ENCODE data around the gene ZDHHC19. TPM values are rescaled to one million over a fixed set of nuclear protein-coding genes. Genes with fewer than 3 reads are reported as not detected.
"Not testable (repeated sequence)": the region's sequence is repeated elsewhere in the genome, so short reads cannot be mapped to it uniquely, and the experiment has no call there.

Gene ZDHHC19, protein sequence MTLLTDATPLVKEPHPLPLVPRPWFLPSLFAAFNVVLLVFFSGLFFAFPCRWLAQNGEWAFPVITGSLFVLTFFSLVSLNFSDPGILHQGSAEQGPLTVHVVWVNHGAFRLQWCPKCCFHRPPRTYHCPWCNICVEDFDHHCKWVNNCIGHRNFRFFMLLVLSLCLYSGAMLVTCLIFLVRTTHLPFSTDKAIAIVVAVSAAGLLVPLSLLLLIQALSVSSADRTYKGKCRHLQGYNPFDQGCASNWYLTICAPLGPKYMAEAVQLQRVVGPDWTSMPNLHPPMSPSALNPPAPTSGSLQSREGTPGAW
- not detected for total RNA-seq
- polyA plus RNA-seq: not detected

DNA sequence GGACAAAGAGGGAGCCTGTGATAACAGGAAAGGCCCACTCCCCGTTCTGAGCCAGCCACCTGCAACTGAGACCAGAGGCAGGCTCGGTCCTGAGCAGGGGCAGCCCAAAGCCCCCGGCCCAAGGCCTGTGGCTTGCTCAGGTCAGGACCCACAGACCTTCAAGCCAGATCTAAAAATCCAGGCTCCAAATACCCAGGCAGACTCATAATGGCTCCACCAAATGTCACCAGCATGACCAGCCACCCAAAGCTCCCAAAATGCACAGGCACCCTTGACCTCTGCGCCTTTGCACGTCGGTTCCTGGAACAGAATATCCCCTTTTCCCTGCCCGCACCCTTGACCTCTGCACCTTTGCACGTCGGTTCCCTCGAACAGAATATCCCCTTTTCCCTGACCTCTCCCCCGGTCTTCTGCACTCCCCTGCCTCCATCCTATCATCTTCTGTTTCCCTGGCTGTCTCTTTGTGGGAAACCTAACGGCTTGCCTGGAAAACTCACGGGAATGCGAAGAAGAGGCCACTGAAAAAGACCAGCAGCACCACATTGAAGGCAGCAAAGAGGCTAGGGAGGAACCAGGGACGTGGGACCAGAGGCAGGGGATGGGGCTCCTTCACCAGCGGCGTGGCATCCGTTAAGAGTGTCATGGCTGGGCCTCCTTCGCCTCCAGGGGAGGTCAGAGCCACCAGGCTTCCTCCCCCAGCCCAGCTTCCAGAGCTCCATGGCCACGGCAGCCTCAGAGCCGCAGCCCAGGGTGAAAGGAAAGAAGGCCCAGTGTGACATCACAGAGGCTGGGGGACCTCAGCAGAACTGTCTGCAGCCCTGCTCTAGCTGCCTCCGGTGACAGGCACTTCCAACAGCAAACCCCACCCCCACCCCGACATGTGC is at the start of gene ZDHHC19:
Gene ZDHHC19 (minus strand): TSS at position 728 of the 884 bp plus-strand sequence. CDS start 85 bp downstream, at position 643.
- Histone ChIP-seq H3K4me1 (ENCODE audit: insufficient read depth) (no peaks in the 10 kb centered on the region), H3K36me3 (ENCODE audit: insufficient read depth) (no peaks in the 10 kb centered on the region), H3K27ac (ENCODE audit: low read depth) (no peak within 1 kb of the TSS), H3K4me3 (ENCODE audit: low read depth, low read length) (no peak within 1 kb of the TSS)
- no peak for DNase-seq (ENCODE audit: extremely low spot score)
- WGBS: 72% methylated on average over 23 of the region's 23 CpGs

DNA sequence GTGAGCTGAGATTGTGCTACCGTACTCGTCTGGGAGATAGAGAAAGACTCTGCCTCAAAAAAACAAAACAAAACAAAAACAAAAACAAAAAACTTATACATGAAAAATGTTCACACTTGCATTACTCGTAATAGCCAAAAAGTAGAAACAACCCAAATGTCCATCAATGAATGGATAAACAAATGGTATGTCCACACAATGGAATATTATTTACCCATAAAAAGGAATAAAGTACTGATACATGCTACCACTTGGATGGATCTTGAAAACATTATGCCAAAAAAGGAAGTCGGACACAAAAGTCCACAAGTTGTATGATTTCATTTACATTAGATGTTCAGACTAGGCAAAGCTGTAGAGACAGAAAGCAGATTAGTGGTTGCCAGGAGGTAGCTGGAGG is 49.6 kb upstream of the ZDHHC19 start:
- Histone ChIP-seq H3K4me3 (ENCODE audit: low read depth, low read length) (no peak overlapping the region), H3K4me1 (ENCODE audit: insufficient read depth) (no peaks in the 10 kb centered on the region), H3K36me3 (ENCODE audit: insufficient read depth) (peaks cover 4% of the 10 kb centered on the region), H3K27ac (ENCODE audit: low read depth) (no peak overlapping the region)
- no peak for DNase-seq (ENCODE audit: extremely low spot score)
- 97% methylated on average over 4 of the region's 4 CpGs for WGBS

DNA sequence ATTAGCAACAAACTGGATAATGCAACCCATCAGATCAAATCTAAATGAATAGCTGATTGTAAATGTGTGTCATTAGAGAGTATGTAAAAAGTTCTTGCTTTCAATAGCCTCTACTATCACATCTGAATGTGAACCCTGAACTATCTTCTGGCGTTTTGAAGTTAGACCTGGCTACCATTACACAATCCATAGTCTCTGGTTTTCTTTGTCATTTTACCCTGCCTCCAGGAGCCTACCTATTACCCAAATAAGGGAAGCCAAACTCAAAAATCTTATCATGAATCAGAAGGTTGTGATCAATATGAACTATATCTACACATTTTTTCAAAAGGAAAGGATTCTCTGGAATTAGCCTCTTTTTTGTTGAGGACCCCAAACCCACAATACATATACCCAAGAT is 44.6 kb upstream of the ZDHHC19 start:
- DNase-seq (ENCODE audit: extremely low spot score): no peak
- Histone ChIP-seq H3K36me3 (ENCODE audit: insufficient read depth) (peaks cover 2% of the 10 kb centered on the region), H3K4me3 (ENCODE audit: low read depth, low read length) (no peak overlapping the region), H3K4me1 (ENCODE audit: insufficient read depth) (no peaks in the 10 kb centered on the region), H3K27ac (ENCODE audit: low read depth) (no peak overlapping the region)
- 76% methylated on average over 1 of the region's 1 CpG for WGBS

DNA sequence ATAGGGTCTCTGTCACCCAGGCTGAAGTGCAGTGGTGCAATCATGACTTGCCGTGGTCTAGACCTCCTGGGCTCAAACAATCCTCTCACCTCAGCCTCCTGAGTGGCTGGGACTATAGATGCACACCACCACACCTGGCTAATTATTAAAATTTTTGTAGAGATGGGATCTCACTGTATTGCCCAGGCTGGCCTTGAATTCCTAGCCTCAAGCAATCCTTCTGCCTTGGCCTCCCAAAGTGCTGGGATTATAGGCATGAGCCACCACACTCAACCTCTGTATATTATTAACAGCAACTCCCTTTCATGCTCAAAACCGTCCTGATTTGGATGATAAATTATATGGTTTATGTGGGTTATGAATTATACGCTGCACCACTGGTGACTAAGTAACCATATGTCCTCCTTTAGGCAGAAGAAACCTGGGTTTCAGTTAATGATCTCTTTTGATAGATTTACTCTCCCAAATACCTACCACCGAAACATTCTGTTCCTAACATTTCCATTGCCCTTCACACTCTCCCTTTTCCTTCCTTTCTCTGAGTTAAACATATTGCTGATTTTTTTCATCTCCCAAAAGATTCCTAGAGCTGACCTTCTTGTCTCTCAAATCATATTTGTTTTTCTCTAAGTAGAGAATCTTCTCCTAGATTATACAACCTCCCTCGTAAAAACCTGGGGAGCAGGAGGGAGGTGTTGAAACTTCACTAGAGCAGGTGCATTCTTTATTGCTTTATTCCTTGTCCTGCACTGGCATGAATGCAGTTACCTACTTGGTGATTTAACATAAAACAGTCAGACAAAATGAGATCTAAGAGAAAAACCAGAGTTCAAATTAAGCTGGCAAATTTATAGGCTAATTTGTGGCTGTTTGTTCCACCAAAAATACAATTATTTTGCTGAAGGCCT is 43.4 kb upstream of the ZDHHC19 start:
- 68% methylated on average over 5 of the region's 5 CpGs for WGBS
- Histone ChIP-seq H3K27ac (ENCODE audit: low read depth) (no peak overlapping the region), H3K4me3 (ENCODE audit: low read depth, low read length) (no peak overlapping the region), H3K36me3 (ENCODE audit: insufficient read depth) (peaks cover 2% of the 10 kb centered on the region), H3K4me1 (ENCODE audit: insufficient read depth) (no peaks in the 10 kb centered on the region)
- DNase-seq (ENCODE audit: extremely low spot score): no peak

DNA sequence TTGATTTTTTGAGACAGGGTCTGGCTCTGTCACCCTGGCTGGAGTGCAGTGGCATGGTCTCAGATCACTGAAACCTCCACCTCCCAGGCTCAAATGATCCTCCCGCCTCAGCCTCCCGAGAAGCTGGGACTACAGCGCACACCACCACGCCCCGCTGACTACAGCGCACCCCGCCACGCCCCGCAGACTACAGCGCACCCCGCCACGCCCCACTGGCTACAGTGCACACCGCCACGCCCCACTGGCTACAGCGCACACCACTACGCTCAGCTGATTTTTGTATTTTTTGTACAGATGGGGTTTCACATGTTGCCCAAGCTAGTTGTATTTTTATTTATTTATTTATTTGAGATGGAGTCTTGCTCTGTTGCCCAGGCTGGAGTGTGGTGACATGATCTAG is 40.7 kb upstream of the ZDHHC19 start:
- 97% methylated on average over 16 of the region's 16 CpGs for WGBS
- H3K4me3 ChIP-seq (ENCODE audit: low read depth, low read length): no peak overlapping the region

DNA sequence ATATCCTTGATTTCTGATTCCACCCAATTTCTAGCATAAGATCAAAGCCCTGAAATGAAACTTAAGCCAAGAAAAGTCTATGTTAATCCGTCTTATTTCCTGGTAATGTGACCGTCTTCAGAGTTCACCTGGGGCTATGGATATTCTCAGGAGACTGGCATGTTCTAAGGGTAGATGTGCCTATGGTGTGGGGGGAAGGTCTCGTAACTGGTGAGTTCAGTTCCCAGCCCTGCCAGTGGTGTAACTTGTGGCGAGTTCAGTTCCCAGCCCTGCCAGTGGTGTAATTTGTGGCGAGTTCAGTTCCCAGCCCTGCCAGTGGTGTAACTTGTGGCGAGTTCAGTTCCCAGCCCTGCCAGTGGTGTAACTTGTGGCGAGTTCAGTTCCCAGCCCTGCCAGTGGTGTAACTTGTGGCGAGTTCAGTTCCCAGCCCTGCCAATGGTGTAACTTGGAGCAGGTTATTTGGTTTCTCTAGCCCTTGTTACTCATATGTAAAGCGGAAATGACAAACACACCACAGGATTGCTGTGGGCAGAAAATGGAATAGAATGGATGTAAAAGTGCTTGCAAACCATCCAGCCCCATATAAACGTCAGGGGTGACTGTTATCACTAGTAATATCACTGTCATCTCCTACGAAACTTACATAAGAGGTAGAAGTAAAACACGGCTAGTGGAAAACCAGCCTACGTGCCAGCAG is 35.6 kb upstream of the ZDHHC19 start:
- DNase-seq (ENCODE audit: extremely low spot score): no peak
- Histone ChIP-seq H3K4me3 (ENCODE audit: low read depth, low read length) (no peak overlapping the region), H3K36me3 (ENCODE audit: insufficient read depth) (peaks cover 2% of the 10 kb centered on the region), H3K4me1 (ENCODE audit: insufficient read depth) (no peaks in the 10 kb centered on the region), H3K27ac (ENCODE audit: low read depth) (no peak overlapping the region)
- 92% methylated on average over 13 of the region's 13 CpGs for WGBS

More for the DNA sequence above, 40.7 kb upstream of the ZDHHC19 start:
- peaks cover 2% of the 10 kb centered on the region for H3K36me3 ChIP-seq (ENCODE audit: insufficient read depth)
- H3K27ac ChIP-seq (ENCODE audit: low read depth): no peak overlapping the region
- no peaks in the 10 kb centered on the region for H3K4me1 ChIP-seq (ENCODE audit: insufficient read depth)
- no peak for DNase-seq (ENCODE audit: extremely low spot score)

DNA sequence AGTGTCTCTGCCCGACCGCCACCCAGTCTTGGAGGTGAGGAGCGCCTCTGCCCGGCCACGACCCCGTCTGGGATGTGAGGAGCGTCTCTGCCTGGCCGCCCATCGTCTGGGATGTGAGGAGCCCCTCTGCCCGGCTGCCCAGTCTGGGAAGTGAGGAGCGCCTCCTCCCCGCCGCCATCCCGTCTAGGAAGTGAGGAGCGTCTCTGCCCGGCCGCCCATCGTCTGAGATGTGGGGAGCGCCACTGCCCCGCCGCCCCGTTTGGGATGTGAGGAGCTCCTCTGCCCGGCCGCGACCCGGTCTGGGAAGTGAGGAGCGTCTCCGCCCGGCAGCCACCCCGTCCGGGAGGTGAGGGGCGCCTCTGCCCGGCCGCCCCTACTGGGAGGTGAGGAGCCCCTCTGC is 33.0 kb upstream of the ZDHHC19 start:
- H3K4me1 ChIP-seq (ENCODE audit: insufficient read depth); H3K36me3 ChIP-seq (ENCODE audit: insufficient read depth); DNase-seq (ENCODE audit: extremely low spot score); H3K4me3 ChIP-seq (ENCODE audit: low read depth, low read length); H3K27ac ChIP-seq (ENCODE audit: low read depth): not testable (repeated sequence)
- WGBS: 96% methylated on average over 34 of the region's 34 CpGs

DNA sequence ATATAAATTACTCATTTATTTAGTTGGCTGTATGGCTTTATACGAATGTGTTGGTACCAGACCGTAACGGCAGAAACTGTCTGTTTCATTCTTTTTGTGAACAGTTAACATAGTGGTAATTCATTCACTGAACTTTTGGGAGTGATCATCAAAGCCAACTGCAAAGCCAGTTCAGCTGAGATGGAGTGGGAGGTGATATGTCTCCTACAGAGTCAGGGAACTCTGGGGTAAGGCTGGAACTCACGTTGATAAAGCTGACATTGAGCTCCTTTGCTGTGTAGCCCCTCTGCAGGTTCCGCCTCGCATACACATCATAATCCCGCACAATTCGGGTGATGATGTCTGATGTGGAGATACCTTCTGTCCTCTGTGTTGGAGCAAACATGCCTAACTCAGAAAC is 30.5 kb upstream of the ZDHHC19 start:
- Histone ChIP-seq H3K36me3 (ENCODE audit: insufficient read depth) (peaks cover 3% of the 10 kb centered on the region), H3K4me3 (ENCODE audit: low read depth, low read length) (no peak overlapping the region), H3K27ac (ENCODE audit: low read depth) (no peak overlapping the region), H3K4me1 (ENCODE audit: insufficient read depth) (no peaks in the 10 kb centered on the region)
- DNase-seq (ENCODE audit: extremely low spot score): no peak
- 90% methylated on average over 8 of the region's 8 CpGs for WGBS

DNA sequence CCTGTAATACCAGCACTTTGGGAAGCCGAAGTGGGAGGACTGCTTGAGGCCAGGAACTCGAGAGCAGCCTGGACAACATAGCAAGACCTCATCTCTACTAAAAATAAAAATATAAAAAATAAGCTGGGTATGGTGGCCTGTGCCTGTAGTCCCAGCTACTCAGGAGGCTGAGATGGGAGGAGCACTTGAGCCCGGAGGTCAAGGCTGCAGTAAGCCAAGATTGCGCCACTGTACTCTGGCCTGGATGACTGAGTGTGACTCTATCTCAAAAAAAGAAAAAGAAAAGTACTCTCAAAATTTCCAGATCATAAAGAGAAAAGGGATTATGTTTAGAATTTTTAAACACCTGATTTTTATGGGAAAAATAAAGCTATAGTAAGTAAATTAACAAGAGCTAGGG is 29.2 kb upstream of the ZDHHC19 start:
- WGBS: 83% methylated on average over 4 of the region's 4 CpGs

DNA sequence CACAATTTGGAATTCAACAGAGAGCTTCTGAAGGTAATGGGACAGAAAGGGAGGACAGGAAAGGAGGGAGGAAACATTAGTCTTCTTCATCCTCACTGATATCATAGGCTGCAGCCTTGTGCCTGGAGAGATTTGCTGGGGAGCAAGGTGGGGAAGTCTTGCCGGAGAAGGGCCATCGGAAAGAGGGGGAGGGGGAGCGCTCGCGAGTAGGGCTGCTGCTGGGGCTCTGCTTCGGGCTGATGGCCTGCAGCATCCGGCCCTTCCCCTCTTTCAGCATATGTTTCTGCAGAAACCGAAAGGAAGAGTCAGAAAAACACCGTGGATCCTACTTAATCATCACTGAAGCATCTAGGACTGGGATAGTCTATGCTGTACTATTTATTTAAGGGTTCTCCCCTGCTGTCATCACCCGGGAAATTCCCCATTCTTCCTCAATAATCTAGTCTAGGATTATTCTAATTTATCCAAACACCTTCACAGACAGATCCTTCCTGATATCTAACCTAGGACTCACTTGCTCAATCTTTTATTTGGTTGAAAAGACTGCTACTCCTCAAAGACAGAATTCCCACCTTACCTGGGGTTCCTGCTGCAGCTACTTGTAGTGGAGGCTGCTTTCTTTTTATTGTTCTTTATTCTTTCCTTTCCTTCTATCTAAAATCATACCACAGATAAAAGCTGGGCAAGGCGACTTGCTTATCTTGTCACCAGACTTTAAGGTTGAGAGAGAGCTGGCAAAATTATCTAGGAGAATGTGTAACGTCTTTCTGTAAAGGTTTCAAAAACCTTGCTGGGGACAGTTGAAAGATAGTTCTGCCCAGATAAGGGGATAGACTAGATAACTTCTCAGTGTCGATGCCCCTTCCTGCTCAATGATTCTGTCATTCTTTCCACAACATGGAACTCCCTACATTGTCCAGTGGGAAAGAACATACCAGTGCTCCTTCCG is 27.7 kb upstream of the ZDHHC19 start:
- Histone ChIP-seq H3K4me1 (ENCODE audit: insufficient read depth) (no peaks in the 10 kb centered on the region), H3K36me3 (ENCODE audit: insufficient read depth) (peaks cover 3% of the 10 kb centered on the region), H3K4me3 (ENCODE audit: low read depth, low read length) (no peak overlapping the region), H3K27ac (ENCODE audit: low read depth) (no peak overlapping the region)
- DNase-seq (ENCODE audit: extremely low spot score): no peak
- WGBS: 63% methylated on average over 14 of the region's 14 CpGs

More for the DNA sequence above, 29.2 kb upstream of the ZDHHC19 start:
- Histone ChIP-seq H3K27ac (ENCODE audit: low read depth) (no peak overlapping the region), H3K4me3 (ENCODE audit: low read depth, low read length) (no peak overlapping the region), H3K36me3 (ENCODE audit: insufficient read depth) (peaks cover 3% of the 10 kb centered on the region), H3K4me1 (ENCODE audit: insufficient read depth) (no peaks in the 10 kb centered on the region)
- no peak for DNase-seq (ENCODE audit: extremely low spot score)

DNA sequence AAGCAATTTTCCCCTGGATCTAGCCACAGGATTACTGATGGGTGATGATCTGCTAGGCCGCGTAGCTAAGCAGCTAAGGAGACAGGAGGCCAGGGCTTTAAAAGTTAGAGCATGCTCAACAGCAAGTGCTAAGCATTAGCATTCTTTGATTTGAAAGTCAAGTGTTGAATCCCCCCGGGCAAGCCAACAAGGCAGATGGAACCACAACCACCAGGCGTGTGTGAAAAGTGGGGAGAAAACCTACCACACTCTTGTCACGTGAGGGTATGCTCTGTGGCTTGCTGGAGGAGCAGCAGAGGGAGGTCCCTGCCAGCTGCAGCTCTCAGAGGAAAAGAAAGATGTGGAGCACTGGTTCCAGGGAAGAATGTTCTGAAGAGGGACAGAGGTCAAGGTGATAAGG is 26.0 kb upstream of the ZDHHC19 start:
- no peak for DNase-seq (ENCODE audit: extremely low spot score)
- H3K4me3 ChIP-seq (ENCODE audit: low read depth, low read length): no peak overlapping the region
- no peak overlapping the region for H3K27ac ChIP-seq (ENCODE audit: low read depth)
- H3K4me1 ChIP-seq (ENCODE audit: insufficient read depth): no peaks in the 10 kb centered on the region
- WGBS: 89% methylated on average over 5 of the region's 5 CpGs
- peaks cover 3% of the 10 kb centered on the region for H3K36me3 ChIP-seq (ENCODE audit: insufficient read depth)

DNA sequence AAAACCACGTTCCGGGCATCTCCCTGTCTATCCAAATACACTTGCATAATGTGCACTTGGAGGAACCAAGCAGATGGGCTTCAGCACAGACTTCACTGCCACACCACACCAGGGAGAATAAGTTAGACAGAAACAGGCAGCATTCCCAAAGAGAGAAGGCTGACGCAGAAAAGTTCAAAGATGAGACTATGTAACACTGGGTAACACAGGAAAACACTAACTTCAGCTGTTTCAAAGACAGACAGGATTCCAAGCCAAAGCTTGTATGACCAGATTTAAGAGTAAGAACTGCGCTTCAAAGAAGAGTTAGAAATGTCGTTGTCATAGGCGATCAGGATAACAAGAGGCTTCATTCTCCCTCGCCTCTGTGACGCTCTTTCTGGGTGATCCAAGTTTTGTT is 25.0 kb upstream of the ZDHHC19 start:
- no peaks in the 10 kb centered on the region for H3K4me1 ChIP-seq (ENCODE audit: insufficient read depth)
- 88% methylated on average over 8 of the region's 8 CpGs for WGBS
- no peak for DNase-seq (ENCODE audit: extremely low spot score)
- H3K27ac ChIP-seq (ENCODE audit: low read depth): no peak overlapping the region
- H3K36me3 ChIP-seq (ENCODE audit: insufficient read depth): no peaks in the 10 kb centered on the region
- H3K4me3 ChIP-seq (ENCODE audit: low read depth, low read length): no peak overlapping the region

All from urinary bladder (tissue), 4 donors.